Heart left ventricle (tissue), 16 donors: ENCODE results near the gene PAK3. TPM values are rescaled to one million over a fixed set of nuclear protein-coding genes. Genes with fewer than 3 reads are reported as not detected.

Experiments
- ATAC-seq, 4 donors: fragments of 200-7000 bp; cut with Tn5 transposase; one replicate each; pipeline ENCODE4 v1.9.1; 2020 to 2022; ENCODE audit warnings: moderate library complexity in 4 of 4, mild to moderate bottlenecking in 3 of 4, moderate number of reproducible peaks in 1 of 4
- DNase-seq, 5 donors: peaks; one replicate each; pipeline ENCODE4 v3.0.0-alpha.2; 2020
- H3K27ac ChIP-seq, 12 donors: fragments of 200-600 bp; sonication (generic) in 4 of 12; one replicate each; pipeline versions ENCODE4 v1.5.0 to v1.8.0; 2016 to 2022; ENCODE audit warnings: mild to moderate bottlenecking in 2 of 12
- H3K27me3 ChIP-seq, 9 donors: fragments of 200-600 bp; sonication (generic) in 2 of 9; one replicate each; pipeline versions ENCODE4 v1.5.1 to v1.8.0; 2016 to 2022; ENCODE audit warnings: mild to moderate bottlenecking in 3 of 9
- H3K36me3 ChIP-seq, 9 donors: fragments of 200-600 bp; sonication (generic) in 2 of 9; one replicate each; pipeline versions ENCODE4 v1.5.0 to v1.8.0; 2018 to 2022; ENCODE audit warnings: mild to moderate bottlenecking in 2 of 9
- H3K4me1 ChIP-seq, 12 donors: fragments of 200-600 bp; sonication (generic) in 4 of 12; one replicate each; pipeline versions ENCODE4 v1.5.0 to v1.8.0; 2016 to 2022; ENCODE audit warnings: mild to moderate bottlenecking in 3 of 12
- H3K4me3 ChIP-seq, 12 donors: fragments of 200-600 bp; sonication (generic) in 4 of 12; one replicate each; pipeline versions ENCODE4 v1.5.0 to v1.8.0; 2017 to 2022; ENCODE audit warnings: mild to moderate bottlenecking in 9 of 12, moderate library complexity in 4 of 12
- H3K9me3 ChIP-seq, 12 donors: fragments of 200-600 bp; sonication (generic) in 4 of 12; one replicate each; pipeline versions ENCODE4 v1.5.0 to v1.8.0; 2016 to 2022; ENCODE audit warnings: mild to moderate bottlenecking in 1 of 12
- CTCF ChIP-seq, 12 donors: fragments of 200-600 bp; sonication (generic) in 4 of 12; IDR thresholded peaks; one replicate each; pipeline versions ENCODE4 v1.5.0 to v1.8.0; 2018 to 2022; ENCODE audit warnings: antibody characterized with exemption in 12 of 12, mild to moderate bottlenecking in 5 of 12
- POLR2A ChIP-seq, 2 donors: fragments of 450-650 bp; IDR thresholded peaks; one replicate each; pipeline ENCODE4 v1.6.1; 2017; ENCODE audit warnings: antibody characterized with exemption in 2 of 2, mild to moderate bottlenecking in 2 of 2, moderate library complexity in 2 of 2
- WGBS, 4 donors: extraction: QIAGEN DNeasy Blood & Tissue Kit in 2 of 4; methylation state at CpG; one replicate each; pipeline versions ENCODE4 v1.1.5 to v1.1.7; 2013 to 2018; 5-methylcytosine and 5-hydroxymethylcytosine counted together
- intact Hi-C, 10 donors: fragments of 100-400 bp; cut with DNase I; formaldehyde crosslinking; loops; one replicate each; pipeline versions ENCODE4 v1.11.1 to v1.14.2; 2022
- polyA plus RNA-seq, 2 donors: library from polyadenylated mRNA; stranded (reverse); fragments of 200-250 nt; gene quantifications; one replicate each; pipeline ENCODE4 v1.2.3, GENCODE V29; 2013
- total RNA-seq, 9 donors: library from RNA; depleted of rRNA in 2 of 9; stranded (reverse); fragments of >200 nt in 2 of 9; fragmentation: NEBNext Ultra II Directional in 3 of 9; extraction: Animal tissue kit (Norgen Biotek cat#: 25700) in 3 of 9; gene quantifications; one replicate each; pipeline versions ENCODE4 v1.1.0 to v1.2.4, GENCODE V29; 2016 to 2023
- donor health status: ischemic (EF 13 %, LVEDD 7.1; RV severe dilation, severe dysfunction).
- donor health status: healthy with polysubstance abuse.
- donor health status: DM: no; HTN: yes; CAD: no.
- donor health status: DM: no; HTN: no; CAD: no.
- donor health status: ischemic (EF 25% LVEDD 6.9; RV normal size, moderate dysfunction).
- donor health status: ischemic (EF 25% LVEDD 5.7; RV mildly dilated, moderate dysfunction).
- donor health status: healthy.
- donor health status: DM: yes; HTN: yes; CAD: no.
- donor health status: ischemic (EF 35%, LVEDD 5.7; RV mildly dilated, moderate dysfunction).
- donor health status: nonischemic (EF 11% LVEDD 7.7; RV severe dilation, severe dysfunction).
- donor health status: DM: yes; HTN: yes; CAD: no.
- donor health status: PGD.
- donor health status: ischemic (EF 29% LVEDD 5.4; RV normal size, mild dysfunction).
- donor health status: nonischemic (EF 23%, LVEDD 6.1; RV moderate dilation, normal function).

Gene PAK3
- total and polyA plus RNA-seq, 11 donors: 0.04 to 1.1 (median 0.38) TPM; not detected in 1

- peaks cover 0 to 48% (median 0%) of the 10 kb centered on the region in 9 donors for H3K27me3 ChIP-seq
- H3K4me1 ChIP-seq: no peaks in the 10 kb centered on the region
- ATAC-seq: no peak
- H3K27ac ChIP-seq: no peak overlapping the region
- no peak for DNase-seq
- intact Hi-C loops: no loop called here
- 30 to 71% (median 49%) methylated on average over 1 of the region's 1 CpG for WGBS, 4 donors
- TF ChIP-seq POLR2A (IDR thresholded peaks at IDR 0.05): no peak
- no peak for TF ChIP-seq CTCF (IDR thresholded peaks at IDR 0.05)
- H3K9me3 ChIP-seq: peaks cover 0 to 5% (median 0%) of the 10 kb centered on the region in 12 donors
- H3K4me3 ChIP-seq: no peak overlapping the region
- H3K36me3 ChIP-seq: no peaks in the 10 kb centered on the region
These were observed 24.3 kb upstream of the PAK3 start for GRCh38 chrX:111071542-111072277.

- ATAC-seq (no peak), DNase-seq (no peak)
- Histone ChIP-seq H3K36me3 (no peaks in the 10 kb centered on the region), H3K4me1 (no peaks in the 10 kb centered on the region), H3K9me3 (peaks cover 0 to under 1% (median 0%) of the 10 kb centered on the region in 12 donors), H3K27me3 (peaks cover 0 to 60% (median 0%) of the 10 kb centered on the region in 9 donors), H3K4me3 (no peak overlapping the region), H3K27ac (no peak overlapping the region)
- intact Hi-C loops: no loop called here
- no peak for TF ChIP-seq POLR2A (IDR thresholded peaks at IDR 0.05)
- TF ChIP-seq CTCF (IDR thresholded peaks at IDR 0.05): no peak
- WGBS, 4 donors: 52 to 90% (median 70%) methylated on average over 1 of the region's 1 CpG
These were observed 12.9 kb upstream of the PAK3 start for GRCh38 chrX:111083081-111083480.

- no peaks in the 10 kb centered on the region for H3K36me3 ChIP-seq
- 27 to 42% (median 34%) methylated on average over 6 of the region's 6 CpGs for WGBS, 4 donors
- H3K4me3 ChIP-seq: no peak overlapping the region
- no peak overlapping the region for H3K27ac ChIP-seq
- no peaks in the 10 kb centered on the region for H3K9me3 ChIP-seq
- DNase-seq: no peak
- intact Hi-C loops: no loop called here
- H3K4me1 ChIP-seq: no peaks in the 10 kb centered on the region
- ATAC-seq: no peak
- H3K27me3 ChIP-seq: peaks cover 0 to 84% (median 0%) of the 10 kb centered on the region in 9 donors
- no peak for TF ChIP-seq CTCF (IDR thresholded peaks at IDR 0.05)
- no peak for TF ChIP-seq POLR2A (IDR thresholded peaks at IDR 0.05)
These were observed 9.4 kb upstream of the PAK3 start for GRCh38 chrX:111086591-111087006.

GRCh38 chrX:111088628-111089027, 7.4 kb upstream of the PAK3 start:
- Histone ChIP-seq H3K4me3 (no peak overlapping the region), H3K4me1 (no peaks in the 10 kb centered on the region), H3K27me3 (peaks cover 0 to 91% (median 0%) of the 10 kb centered on the region in 9 donors), H3K27ac (no peak overlapping the region), H3K36me3 (no peaks in the 10 kb centered on the region), H3K9me3 (no peaks in the 10 kb centered on the region)
- intact Hi-C loops: no loop called here
- TF ChIP-seq POLR2A (IDR thresholded peaks at IDR 0.05): no peak
- TF ChIP-seq CTCF (IDR thresholded peaks at IDR 0.05): no peak
- WGBS, 4 donors: 54 to 65% (median 57%) methylated on average over 3 of the region's 3 CpGs
- DNase-seq (no peak), ATAC-seq (no peak)
